ENCODE results near the gene AMZ1.

DNA sequence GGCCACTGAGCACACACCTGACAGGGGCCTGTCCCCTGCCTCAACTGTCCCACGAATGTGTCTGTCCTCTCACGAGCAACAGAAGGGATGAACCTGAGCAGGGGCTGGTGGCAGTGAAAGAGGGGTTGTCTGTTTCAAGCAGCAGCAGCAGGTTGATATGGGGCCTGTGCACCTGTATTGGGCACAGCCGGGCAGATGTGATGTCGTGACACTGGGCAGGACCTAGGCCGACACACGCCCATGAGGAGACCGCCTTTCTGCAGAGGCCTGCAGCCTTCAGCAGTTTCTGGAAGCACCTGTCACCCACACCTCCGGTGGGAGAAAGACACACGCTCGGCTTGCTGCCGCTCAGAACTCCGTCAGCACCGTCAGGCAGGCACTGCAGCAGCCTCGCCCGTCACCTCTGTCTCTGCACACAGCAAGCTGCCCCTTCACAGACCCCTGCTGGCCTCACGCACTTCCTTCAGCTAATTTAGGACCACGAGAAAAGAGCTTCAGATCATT, 48.5 kb downstream of the AMZ1 start:
- TF ChIP-seq POLR2A (IDR thresholded peaks at IDR 0.05; ENCODE audit: low read depth) = no peak
- TF ChIP-seq, protein P1, sequence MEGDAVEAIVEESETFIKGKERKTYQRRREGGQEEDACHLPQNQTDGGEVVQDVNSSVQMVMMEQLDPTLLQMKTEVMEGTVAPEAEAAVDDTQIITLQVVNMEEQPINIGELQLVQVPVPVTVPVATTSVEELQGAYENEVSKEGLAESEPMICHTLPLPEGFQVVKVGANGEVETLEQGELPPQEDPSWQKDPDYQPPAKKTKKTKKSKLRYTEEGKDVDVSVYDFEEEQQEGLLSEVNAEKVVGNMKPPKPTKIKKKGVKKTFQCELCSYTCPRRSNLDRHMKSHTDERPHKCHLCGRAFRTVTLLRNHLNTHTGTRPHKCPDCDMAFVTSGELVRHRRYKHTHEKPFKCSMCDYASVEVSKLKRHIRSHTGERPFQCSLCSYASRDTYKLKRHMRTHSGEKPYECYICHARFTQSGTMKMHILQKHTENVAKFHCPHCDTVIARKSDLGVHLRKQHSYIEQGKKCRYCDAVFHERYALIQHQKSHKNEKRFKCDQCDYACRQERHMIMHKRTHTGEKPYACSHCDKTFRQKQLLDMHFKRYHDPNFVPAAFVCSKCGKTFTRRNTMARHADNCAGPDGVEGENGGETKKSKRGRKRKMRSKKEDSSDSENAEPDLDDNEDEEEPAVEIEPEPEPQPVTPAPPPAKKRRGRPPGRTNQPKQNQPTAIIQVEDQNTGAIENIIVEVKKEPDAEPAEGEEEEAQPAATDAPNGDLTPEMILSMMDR (IDR thresholded peaks at IDR 0.05) = no peak
